Measurements from ENCODE around the gene ABCG4.
"Not testable (repeated sequence)": the region's sequence is repeated elsewhere in the genome, so short reads cannot be mapped to it uniquely, and the experiment has no call there.

The ABCG4 gene

GRCh38 chr11:119149018-119149785 lies at the start of gene ABCG4:
Gene ABCG4, plus strand, starts transcription at chr11:119149052. Its CDS starts 914 bp downstream, at chr11:119149966.
- no peak for DNase-seq (ENCODE audit: low read depth)

DNA sequence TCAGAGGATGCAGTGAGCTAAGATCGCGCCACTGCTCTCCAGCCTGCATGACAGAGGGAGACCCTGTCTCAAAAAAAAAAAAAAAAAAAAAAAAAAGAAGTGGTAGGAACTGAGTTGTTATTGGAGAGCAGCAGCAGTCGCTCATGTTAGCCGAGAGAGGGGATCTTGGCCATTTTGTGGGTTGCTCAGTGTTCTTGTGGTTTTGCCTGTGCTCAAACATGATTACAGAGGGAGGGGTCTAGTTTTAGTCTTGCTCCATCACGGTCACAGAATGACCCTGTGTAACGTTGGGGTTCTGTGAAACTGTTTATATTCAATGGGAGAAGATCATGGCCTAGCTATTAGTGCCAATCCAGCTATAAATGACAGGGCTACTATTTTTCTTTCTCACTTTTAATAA lies 49.1 kb upstream of the ABCG4 start:
- no peak for DNase-seq (ENCODE audit: low read depth)

DNA sequence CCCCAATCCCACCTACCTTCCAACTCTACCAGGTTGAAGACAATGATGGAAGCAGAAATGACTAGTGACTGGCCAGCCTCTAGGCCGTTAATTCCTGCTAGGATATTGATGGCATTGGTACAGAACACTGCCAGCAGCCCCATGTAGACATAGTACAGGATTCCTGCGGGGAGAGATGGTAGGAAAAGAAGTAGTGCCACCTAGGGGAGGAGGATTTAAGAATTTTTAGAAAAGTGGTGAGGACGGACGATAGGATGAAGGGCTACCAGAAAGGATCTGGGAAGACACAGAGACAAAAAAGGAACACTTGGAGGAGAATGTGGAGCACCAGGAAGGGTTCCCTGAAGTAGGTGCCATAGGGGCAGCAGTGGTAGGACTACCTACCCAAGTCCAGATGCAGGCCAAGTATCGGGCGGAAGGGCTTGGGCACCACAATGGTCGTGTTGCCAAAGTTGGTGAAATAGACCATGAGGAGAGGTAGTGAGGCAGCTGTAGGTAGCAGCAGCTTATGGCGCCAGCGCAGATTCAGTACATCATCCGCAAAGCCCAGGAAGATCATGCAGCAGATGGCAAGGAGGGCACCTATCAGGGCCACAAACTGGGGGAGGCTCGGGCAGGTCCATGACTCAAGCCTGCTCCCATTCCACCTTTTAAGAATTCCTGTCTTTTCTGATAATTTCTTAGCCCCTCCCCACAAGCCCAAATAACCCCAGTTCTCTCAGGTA lies 48.4 kb upstream of the ABCG4 start:
- DNase-seq (ENCODE audit: low read depth) = no peak

- no peak for DNase-seq (ENCODE audit: low read depth)
These were observed 47.7 kb upstream of the ABCG4 start for GRCh38 chr11:119100994-119101758.

GRCh38 chr11:119101759-119102423 lies 47.0 kb upstream of the ABCG4 start, which contains the start of gene DPAGT1:
Gene DPAGT1, minus strand, starts transcription at chr11:119101853. Its CDS starts 198 bp downstream, at chr11:119101655.
- DNase-seq (ENCODE audit: low read depth) = peak; percentile 78

GRCh38 chr11:119103161-119103664 lies 45.6 kb upstream of the ABCG4 start:
- not testable (repeated sequence) for DNase-seq (ENCODE audit: low read depth)

GRCh38 chr11:119103793-119104192 lies 45.1 kb upstream of the ABCG4 start:
- DNase-seq (ENCODE audit: low read depth) = no peak

- peak; percentile 70 for DNase-seq (ENCODE audit: low read depth)
These were observed 42.0 kb upstream of the ABCG4 start, which contains the start of gene C2CD2L for GRCh38 chr11:119106564-119107537. Gene C2CD2L, plus strand, starts transcription at chr11:119107344. Its CDS starts 398 bp downstream, at chr11:119107742.

- DNase-seq (ENCODE audit: low read depth) = no peak
These were observed 41.2 kb upstream of the ABCG4 start for GRCh38 chr11:119107538-119108145.

DNA sequence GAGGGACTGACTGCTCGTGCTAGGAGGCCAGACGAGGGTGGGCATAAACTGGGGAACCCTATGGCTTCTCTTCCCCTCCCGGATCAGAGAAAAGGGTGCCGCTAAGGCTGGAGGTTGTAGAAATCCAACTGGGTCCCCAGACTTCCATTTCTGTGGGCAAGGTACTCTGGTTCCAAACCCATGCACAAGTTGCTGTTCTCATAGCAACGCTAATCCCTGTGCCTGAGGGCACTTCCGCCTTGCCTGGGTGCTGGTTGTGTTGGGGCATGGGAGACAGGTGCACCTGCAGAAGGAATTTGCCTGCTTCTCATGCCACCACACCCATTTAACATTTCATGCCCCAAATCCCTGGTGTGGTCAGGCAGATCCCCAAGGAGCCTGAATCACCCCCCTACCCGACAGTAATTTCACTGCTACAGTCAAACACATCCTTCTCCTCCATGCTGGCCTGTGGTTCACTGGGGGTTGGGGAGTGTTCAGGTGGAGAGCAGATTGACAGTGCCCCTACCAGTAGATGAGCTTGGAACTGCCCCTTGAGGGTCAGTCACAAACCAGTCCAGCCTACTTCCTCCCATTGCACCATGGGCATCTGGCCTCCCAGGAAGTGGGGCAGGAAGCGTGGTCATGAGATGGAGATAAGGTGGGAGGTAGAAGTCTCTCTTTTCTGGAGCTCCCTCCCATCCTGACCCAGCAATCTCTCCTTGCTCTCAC lies 40.6 kb upstream of the ABCG4 start:
- no peak for DNase-seq (ENCODE audit: low read depth)

GRCh38 chr11:119108857-119109221 lies 40.0 kb upstream of the ABCG4 start:
- DNase-seq (ENCODE audit: low read depth) = no peak

- DNase-seq (ENCODE audit: low read depth) = no peak
These were observed 39.0 kb upstream of the ABCG4 start for GRCh38 chr11:119109843-119110242.

DNA sequence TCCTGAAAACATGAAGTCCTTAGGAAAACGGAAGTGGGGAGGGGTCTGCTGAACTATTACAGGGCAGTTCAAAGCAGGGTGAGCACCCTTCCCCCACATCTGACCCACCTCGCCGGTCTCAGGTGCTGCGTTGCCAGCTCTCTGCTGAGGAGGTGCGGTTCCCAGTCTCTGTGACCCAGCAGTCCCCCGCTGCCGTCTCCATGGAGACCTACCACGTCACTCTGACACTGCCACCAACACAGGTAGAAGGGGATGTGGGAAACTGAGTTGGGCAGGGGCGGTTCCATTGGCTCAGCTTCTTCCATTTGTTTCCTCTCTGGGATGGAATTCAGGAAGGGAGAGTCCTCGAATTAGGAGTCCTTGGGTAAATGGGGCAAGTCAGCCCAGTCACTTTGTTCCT lies 38.4 kb upstream of the ABCG4 start:
- no peak for DNase-seq (ENCODE audit: low read depth)

DNA sequence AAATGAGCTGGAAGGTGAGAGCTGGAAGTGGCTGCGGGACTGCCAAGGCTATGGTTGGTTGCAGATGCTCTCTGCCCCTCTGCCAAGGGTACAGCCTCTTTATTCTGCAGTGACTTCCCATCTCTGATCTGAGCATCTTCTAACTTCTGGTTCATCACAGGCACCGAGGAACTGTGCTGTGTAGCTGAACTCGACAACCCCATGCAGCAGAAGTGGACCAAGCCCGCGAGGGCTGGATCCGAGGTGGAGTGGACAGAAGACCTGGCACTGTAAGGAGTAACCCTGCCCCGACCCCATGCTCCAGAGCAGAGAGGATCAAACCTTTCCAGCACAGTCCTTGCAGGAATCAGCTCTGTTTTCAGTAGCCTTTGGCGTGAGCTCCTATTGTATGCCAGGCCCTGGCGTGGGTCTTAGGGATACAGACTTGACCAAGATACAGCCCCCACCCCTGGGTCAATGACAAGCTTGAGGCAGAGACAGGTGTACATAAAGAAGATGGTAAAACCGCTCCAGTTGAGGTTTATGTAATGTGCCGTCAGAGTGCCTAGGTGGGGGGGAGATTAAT lies 37.4 kb upstream of the ABCG4 start:
- no peak for DNase-seq (ENCODE audit: low read depth)

DNA sequence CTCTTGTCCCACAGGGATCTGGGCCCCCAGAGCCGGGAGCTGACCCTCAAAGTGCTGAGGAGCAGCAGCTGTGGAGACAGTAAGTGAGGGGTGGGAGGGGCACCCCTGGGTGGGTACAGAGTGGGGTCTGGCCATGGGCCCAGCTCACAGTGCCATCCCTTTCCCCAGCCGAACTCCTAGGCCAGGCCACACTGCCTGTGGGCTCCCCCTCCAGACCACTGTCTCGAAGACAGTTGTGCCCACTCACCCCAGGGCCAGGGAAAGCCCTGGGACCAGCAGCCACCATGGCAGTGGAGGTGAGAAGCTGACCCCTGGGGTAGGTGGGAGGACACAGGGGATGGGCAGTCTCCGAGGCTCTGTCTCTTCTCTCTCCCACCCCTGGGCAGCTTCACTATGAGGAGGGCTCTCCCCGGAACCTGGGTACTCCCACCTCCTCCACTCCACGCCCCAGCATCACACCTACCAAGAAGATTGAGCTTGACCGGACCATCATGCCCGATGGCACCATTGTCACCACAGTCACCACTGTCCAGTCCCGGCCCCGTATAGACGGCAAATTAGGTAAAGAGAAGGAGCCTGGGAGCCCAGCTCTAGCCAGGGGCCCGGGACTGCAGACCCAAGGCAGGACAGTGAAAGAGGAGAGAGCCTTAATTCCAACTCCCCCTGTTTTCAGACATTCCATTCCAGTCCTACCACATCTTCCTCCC lies 36.4 kb upstream of the ABCG4 start:
- DNase-seq (ENCODE audit: low read depth) = no peak

DNA sequence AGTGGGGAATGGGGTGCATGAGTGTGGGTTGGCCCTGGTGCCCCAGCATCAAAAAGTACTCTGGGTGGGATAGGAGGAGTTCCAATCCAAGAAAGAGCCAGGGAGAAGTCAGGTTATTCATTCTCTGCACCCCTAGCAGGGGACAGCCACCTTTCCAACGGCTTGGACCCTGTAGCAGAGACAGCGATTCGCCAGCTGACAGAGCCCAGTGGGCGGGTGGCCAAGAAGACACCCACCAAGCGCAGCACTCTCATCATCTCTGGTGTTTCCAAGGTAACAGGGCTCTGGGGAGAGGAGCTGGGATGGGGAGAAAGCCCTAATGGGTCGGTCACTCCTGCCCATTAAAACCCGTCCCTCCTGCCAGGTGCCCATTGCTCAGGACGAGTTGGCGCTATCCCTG lies 35.1 kb upstream of the ABCG4 start:
- DNase-seq (ENCODE audit: low read depth) = no peak

DNA sequence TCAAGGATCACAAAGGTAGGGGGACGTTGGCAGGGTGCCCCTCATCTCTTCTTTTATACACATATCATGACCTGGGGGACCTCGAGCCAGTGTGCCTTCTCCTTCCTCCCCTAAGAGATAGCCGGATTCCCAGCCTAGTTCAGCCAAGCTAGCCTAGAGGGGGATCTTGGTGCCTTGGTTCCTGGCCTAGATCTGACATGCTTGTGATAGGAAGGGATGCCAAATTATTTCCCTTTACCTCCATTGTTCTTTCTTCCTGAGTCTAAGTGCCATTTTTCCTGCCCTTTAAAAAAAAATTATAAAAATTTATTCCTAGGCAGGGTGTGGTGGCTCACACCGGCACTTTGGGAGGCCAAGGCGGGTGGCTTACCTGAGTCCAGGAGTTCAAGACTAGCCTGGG lies 34.5 kb upstream of the ABCG4 start:
- no peak for DNase-seq (ENCODE audit: low read depth)

DNA sequence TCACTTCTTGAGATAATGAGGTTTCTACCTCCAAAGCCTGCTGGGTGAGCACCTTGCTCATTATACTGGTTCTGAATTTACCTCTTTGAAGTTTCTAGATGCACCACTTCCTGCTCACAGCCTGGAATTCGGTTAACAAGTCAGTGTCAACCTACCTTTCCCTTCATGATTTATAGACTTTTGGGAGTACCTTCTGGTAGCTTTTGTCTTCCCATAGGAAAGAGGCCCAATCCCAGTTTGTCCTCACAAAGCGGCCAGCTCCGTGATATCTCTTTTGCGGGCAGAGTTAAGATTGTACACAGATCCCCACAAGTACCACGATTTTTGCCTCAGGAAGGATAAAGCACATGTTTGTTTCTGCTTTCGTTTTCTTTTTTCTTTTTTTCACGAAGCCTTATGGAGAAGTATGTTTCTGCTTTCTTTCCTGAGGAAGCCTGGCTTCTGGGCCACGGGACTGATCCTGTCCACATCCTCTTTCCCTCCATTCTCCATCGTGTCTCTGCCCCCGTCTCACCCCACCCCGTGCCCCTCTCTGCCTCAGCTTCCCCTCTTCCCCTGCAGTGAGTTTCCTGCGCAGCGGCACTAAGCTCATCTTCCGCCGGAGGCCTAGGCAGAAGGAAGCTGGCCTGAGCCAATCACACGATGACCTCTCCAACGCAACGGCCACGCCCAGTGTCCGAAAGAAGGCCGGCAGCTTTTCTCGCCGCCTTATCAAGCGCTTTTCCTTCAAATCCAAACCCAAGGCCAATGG lies 33.2 kb upstream of the ABCG4 start:
- no peak for DNase-seq (ENCODE audit: low read depth)

Measured in stimulated activated CD8-positive, alpha-beta memory T cell treated with anti-CD3 and anti-CD28 coated beads, Interleukin-12 subunit alpha, Interleukin-12 subunit beta, amount 100 ng/mL, for 1 hour (primary cell).